Dendritic cell treated with granulocyte-macrophage colony-stimulating factor and Interleukin-4, amounts not matched to agents 40 ng/mL and 50 ng/mL, for 4 days (primary cell): ENCODE measurements around the gene COPZ2.

ENCODE experiments used
- H3K27ac Mint-ChIP-seq: one replicate; pipeline ENCODE4 v1.8.0; 2022; ENCODE audit warnings: mild to moderate bottlenecking, mixed read lengths
- H3K27me3 Mint-ChIP-seq: one replicate; pipeline ENCODE4 v1.8.0; 2022; ENCODE audit warnings: mild to moderate bottlenecking, mixed read lengths
- H3K36me3 Mint-ChIP-seq: one replicate; pipeline ENCODE4 v1.8.0; 2022; ENCODE audit warnings: low read depth, mixed read lengths
- H3K4me1 Mint-ChIP-seq: one replicate; pipeline ENCODE4 v1.8.0; 2022; ENCODE audit warnings: low read depth, mixed read lengths
- H3K4me3 Mint-ChIP-seq: one replicate; pipeline ENCODE4 v1.8.0; 2022; ENCODE audit warnings: mild to moderate bottlenecking, moderate library complexity, mixed read lengths
- H3K9me3 Mint-ChIP-seq: one replicate; pipeline ENCODE4 v1.8.0; 2022; ENCODE audit warnings: mixed read lengths
- intact Hi-C: fragments of 100-400 bp; cut with micrococcal nuclease; formaldehyde crosslinking; loops from one replicate; pipeline ENCODE4 v1.15.0; 2022

Gene COPZ2

DNA sequence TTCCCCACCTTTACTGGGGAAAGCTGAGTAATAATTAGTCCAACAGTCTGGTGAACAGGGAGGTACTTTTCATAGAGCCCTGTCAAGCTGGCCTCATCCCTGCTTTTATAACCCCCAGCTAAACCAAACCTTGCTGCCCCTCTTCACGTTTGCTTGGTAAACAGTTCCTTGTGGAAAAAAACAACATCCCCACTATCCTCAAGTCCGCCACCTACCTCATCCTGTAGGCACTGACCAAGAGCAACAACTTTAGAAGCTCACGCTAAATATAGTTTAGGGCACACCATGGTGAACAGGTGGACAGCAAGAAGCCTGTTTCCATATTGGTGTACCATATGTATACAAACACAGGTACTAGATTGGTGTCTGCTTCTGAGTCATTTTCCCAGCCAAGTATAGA lies 27.0 kb upstream of the COPZ2 start:
- intact Hi-C loops = no loop called here
- Mint-ChIP-seq H3K4me1 (peaks cover 14% of the 10 kb centered on the region), H3K4me3 (no peak overlapping the region), H3K27ac (no peak overlapping the region), H3K27me3 (no peaks in the 10 kb centered on the region), H3K9me3 (no peaks in the 10 kb centered on the region), H3K36me3 (peaks cover 93% of the 10 kb centered on the region)

DNA sequence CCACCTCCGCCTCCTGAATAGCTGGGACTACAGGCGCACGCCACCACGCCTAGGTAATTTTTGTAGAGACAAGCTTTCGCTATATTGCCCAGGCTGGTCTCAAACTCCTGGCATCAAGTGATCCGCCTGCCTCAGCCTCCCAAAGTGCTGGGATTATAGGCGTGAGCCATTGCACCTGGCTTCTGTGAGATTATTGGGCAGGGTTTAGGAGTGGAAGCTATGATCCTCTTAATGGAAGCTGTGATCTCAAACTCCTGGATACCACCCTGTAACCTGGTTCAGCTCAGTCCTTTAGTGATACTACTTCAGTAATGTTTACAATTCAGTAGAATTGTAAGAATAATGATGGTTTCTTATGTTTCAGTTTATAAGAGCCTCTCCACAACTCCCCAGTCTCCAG lies 24.7 kb upstream of the COPZ2 start:
- H3K9me3 Mint-ChIP-seq = no peaks in the 10 kb centered on the region
- H3K27ac Mint-ChIP-seq = no peak overlapping the region
- H3K4me3 Mint-ChIP-seq = no peak overlapping the region
- H3K4me1 Mint-ChIP-seq = peaks cover 29% of the 10 kb centered on the region
- intact Hi-C loops = no loop called here
- H3K36me3 Mint-ChIP-seq = peaks cover 97% of the 10 kb centered on the region
- H3K27me3 Mint-ChIP-seq = no peaks in the 10 kb centered on the region

DNA sequence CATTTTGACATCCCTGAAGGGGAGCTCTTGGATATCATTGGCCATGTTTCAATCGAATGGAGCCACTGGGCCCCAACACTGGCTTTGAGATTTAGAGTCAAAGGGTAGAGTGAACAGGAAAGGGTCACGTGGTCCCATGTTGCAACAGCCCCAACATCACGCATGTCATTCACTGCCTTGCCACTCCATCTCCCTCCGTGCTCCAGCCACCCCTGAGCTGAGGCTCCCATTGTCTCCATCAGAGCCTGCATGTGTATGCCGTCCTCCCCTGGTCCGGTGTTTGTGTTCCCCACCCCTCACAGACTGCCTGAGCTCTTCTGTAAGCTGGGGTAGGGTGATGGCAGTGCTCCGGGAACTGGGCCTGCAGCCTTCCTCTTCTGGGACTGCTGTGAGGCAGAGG lies 22.7 kb upstream of the COPZ2 start:
- peaks cover 98% of the 10 kb centered on the region for H3K36me3 Mint-ChIP-seq
- H3K9me3 Mint-ChIP-seq = no peaks in the 10 kb centered on the region
- H3K27ac Mint-ChIP-seq = no peak overlapping the region
- peaks cover 49% of the 10 kb centered on the region for H3K4me1 Mint-ChIP-seq
- no peak overlapping the region for H3K4me3 Mint-ChIP-seq
- intact Hi-C loops = no loop called here
- H3K27me3 Mint-ChIP-seq = no peaks in the 10 kb centered on the region

DNA sequence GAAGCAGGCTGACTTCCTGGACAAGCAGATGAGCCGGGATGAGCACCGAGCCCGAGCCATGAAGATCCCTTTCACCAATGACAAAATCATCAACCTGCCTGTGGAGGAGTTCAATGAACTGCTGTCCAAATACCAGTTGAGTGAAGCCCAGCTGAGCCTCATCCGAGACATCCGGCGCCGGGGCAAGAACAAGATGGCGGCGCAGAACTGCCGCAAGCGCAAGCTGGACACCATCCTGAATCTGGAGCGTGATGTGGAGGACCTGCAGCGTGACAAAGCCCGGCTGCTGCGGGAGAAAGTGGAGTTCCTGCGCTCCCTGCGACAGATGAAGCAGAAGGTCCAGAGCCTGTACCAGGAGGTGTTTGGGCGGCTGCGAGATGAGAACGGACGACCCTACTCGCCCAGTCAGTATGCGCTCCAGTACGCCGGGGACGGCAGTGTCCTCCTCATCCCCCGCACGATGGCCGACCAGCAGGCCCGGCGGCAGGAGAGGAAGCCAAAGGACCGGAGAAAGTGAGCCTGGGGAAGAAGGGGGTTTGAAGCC lies 21.6 kb upstream of the COPZ2 start:
- intact Hi-C loops = no loop called here

DNA sequence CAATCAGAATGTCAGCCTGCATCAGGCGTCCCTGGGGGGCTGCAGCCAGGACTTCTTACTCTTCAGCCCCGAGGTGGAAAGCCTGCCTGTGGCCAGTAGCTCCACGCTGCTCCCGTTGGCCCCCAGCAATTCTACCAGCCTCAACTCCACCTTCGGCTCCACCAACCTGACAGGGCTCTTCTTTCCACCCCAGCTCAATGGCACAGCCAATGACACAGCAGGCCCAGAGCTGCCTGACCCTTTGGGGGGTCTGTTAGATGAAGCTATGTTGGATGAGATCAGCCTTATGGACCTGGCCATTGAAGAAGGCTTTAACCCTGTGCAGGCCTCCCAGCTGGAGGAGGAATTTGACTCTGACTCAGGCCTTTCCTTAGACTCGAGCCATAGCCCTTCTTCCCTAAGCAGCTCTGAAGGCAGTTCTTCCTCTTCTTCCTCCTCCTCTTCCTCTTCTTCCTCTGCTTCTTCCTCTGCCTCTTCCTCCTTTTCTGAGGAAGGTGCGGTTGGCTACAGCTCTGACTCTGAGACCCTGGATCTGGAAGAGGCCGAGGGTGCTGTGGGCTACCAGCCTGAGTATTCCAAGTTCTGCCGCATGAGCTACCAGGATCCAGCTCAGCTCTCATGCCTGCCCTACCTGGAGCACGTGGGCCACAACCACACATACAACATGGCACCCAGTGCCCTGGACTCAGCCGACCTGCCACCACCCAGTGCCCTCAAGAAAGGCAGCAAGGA lies 21.0 kb upstream of the COPZ2 start:
- intact Hi-C loops = no loop called here
- peak overlapping the region; percentile 50 for H3K27ac Mint-ChIP-seq

More for the DNA sequence above, 21.6 kb upstream of the COPZ2 start:
- H3K27ac Mint-ChIP-seq = peak overlapping the region; percentile 63
- H3K27me3 Mint-ChIP-seq = no peaks in the 10 kb centered on the region
- peaks cover 60% of the 10 kb centered on the region for H3K4me1 Mint-ChIP-seq
- H3K9me3 Mint-ChIP-seq = no peaks in the 10 kb centered on the region
- H3K36me3 Mint-ChIP-seq = peaks cover 98% of the 10 kb centered on the region
- no peak overlapping the region for H3K4me3 Mint-ChIP-seq

DNA sequence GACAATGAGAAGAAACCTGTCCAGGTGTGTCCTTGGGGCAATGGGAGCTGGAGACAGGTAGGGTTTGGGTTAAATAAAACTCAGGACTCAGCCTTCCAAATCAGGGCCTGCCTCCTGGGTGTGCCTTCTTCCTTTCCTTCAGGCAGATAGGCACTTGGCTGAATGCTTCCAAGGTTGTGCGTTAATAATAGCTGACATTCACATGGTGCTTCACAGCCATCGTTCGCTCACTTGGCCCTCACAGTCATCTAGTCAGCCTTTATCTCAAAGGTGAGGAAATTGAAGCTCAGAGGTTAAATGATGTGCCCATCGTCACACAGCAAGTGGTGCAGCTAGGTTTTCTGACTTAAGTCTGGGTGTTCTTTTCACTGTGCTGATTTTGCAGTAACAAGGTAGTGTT lies 20.0 kb upstream of the COPZ2 start:
- Mint-ChIP-seq H3K4me3 (no peak overlapping the region), H3K4me1 (peaks cover 76% of the 10 kb centered on the region), H3K36me3 (peaks cover 100% of the 10 kb centered on the region), H3K9me3 (no peaks in the 10 kb centered on the region), H3K27me3 (no peaks in the 10 kb centered on the region), H3K27ac (no peak overlapping the region)
- intact Hi-C loops = no loop called here

More for the DNA sequence above, 21.0 kb upstream of the COPZ2 start:
- Mint-ChIP-seq H3K9me3 (no peaks in the 10 kb centered on the region), H3K27me3 (no peaks in the 10 kb centered on the region), H3K36me3 (peaks cover 98% of the 10 kb centered on the region), H3K4me3 (no peak overlapping the region), H3K4me1 (peaks cover 66% of the 10 kb centered on the region)

DNA sequence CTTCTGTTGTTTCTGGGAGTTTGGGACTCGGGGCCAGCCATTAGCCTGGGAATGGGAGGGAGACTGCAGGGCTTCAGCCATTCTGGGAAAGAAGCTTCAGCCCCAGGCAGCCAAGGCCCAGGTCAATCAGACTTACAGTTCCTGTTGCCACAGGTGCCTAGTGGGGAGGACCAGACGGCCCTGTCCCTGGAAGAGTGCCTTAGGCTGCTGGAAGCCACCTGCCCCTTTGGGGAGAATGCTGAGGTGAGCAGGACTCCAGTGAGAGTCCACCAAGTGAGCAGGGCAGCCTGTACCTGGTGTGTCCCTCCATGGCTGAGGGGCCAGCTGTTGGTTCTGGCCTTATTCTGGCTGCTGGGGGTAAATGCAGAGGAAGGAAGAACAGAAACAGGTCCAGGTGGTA lies 19.3 kb upstream of the COPZ2 start:
- no peaks in the 10 kb centered on the region for H3K27me3 Mint-ChIP-seq
- H3K4me3 Mint-ChIP-seq = no peak overlapping the region
- H3K36me3 Mint-ChIP-seq = peaks cover 100% of the 10 kb centered on the region
- intact Hi-C loops = no loop called here
- H3K27ac Mint-ChIP-seq = no peak overlapping the region
- H3K9me3 Mint-ChIP-seq = no peaks in the 10 kb centered on the region
- H3K4me1 Mint-ChIP-seq = peaks cover 83% of the 10 kb centered on the region

DNA sequence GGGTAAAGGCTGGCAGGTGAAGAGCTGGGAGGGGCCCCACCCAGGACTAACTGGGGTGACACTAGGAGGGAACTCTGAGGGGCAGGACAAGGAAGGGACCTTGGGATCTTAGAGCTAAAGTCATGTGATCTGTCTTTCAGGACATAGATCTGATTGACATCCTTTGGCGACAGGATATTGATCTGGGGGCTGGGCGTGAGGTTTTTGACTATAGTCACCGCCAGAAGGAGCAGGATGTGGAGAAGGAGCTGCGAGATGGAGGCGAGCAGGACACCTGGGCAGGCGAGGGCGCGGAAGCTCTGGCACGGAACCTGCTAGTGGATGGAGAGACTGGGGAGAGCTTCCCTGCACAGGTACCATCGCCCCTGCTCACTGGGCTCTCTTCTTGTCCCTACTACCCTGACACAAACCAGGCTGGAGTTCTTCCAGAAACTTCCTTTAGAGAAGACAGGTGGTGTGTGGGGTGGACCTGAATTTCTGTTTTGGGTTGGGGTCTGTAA lies 18.7 kb upstream of the COPZ2 start:
- intact Hi-C loops = no loop called here
- Mint-ChIP-seq H3K27me3 (no peaks in the 10 kb centered on the region), H3K4me3 (no peak overlapping the region), H3K4me1 (peaks cover 86% of the 10 kb centered on the region), H3K36me3 (peaks cover 100% of the 10 kb centered on the region), H3K27ac (peak overlapping the region; percentile 35), H3K9me3 (no peaks in the 10 kb centered on the region)

DNA sequence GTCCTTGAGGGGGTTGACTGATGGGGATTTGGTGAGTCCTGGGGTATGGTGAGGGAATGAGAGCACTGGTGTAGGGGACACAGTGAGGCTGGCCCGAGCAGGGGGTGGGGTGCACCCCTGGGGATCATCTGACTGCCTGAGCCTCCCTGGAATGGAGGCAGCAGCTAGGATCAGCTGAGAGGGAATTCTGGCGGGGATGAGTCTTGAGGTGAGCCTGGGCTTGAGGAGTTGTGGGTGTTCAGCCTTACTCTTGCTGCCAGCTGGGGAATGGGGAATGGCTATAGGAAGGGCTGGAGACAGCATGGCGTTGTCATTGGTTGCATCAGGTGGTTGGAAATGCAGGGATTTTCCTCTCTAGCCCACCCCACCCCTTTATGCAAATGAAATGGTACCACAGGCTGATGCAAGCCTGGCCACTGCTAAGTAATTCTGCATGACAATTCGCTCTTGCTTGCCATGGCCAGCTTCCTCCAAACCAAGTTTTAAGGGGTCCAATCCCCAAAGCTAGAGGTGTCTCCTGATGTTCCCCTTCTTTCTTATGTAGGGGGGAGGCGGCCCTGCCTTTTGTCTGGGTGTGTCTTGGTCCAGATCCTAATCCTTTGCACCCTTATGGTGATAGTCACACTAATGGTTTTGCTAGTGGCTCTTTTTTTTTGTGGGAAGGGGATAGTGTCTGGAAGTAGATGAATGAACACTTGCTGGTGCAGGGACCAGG lies 18.1 kb upstream of the COPZ2 start:
- H3K27ac Mint-ChIP-seq = peak overlapping the region; percentile 35
- H3K9me3 Mint-ChIP-seq = no peaks in the 10 kb centered on the region
- H3K4me3 Mint-ChIP-seq = peak overlapping the region; percentile 32
- intact Hi-C loops = no loop called here
- no peaks in the 10 kb centered on the region for H3K27me3 Mint-ChIP-seq
- H3K36me3 Mint-ChIP-seq = peaks cover 100% of the 10 kb centered on the region
- H3K4me1 Mint-ChIP-seq = peaks cover 90% of the 10 kb centered on the region

DNA sequence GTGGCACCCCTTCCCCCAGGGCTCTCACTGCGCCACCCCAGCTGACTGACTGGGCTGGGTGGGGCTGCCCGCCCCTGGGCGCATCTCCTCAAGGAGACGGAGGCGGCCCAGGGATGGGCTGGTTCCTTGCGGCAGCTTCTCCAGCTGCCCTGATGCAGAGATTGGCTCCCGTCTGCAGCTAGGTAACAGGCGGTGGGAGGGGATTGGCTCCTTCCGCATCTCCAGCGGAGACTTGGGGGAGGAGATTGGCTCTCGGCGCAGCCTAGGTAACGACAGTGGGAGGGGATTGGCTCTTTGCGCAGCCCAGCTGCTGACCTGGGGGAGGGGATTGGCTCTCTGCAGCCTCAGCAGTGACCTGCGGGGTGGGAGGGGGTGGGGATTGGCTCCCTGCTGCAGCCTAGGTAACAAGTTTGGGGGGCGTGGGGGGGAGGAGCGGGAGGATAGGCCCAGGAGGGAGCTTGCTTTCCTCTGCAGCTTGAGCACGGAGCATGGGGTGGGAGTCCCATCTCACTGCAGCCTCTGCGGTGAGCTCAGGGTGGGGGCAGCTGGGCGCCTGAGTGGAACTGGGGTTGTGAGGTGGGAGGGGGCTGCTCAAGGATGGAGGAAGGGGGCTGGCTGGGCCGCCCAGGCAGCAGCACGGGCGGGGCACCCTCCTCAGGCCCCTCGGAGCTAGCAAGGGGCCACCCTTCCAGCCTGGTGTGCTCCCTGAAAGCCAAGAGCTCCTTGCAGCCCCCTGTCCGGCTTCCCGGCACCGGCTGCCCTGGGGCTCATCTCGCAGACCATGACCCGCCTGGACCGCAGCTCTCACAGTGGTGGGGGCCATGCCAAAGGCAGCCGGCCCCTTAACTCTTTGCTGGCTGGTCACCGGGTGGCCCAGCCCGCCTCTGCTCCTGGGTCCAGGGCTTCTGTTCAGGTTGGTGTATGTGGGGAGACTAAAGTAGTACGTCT lies 16.9 kb upstream of the COPZ2 start:
- Mint-ChIP-seq H3K4me3 (no peak overlapping the region), H3K27me3 (no peaks in the 10 kb centered on the region), H3K27ac (no peak overlapping the region), H3K9me3 (no peaks in the 10 kb centered on the region), H3K4me1 (peaks cover 92% of the 10 kb centered on the region), H3K36me3 (peaks cover 96% of the 10 kb centered on the region)
- intact Hi-C loops = no loop called here

DNA sequence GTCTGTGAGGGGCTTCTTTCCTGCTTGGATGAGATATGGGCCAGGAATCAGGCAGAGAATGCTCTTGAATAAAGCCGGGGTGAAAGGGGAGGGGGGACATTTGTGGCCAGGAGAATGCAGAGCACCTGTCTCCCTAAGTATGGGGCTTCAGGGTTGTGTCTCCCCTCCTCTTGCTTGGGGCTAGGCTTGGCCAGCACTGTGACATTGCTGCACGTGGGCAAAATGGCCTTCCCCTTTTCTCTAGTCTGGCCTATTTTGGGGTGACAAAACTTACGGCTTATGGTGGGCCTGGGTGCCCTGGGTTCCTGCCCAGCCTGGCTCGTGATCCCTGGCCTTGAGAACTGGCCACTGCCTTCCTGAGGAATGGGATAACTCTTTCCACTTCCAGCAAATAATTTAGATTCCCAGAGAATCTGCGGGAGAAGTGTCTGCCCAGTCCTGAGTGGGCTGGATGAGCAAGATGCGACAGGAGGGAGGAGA lies 16.2 kb upstream of the COPZ2 start:
- peaks cover 86% of the 10 kb centered on the region for H3K4me1 Mint-ChIP-seq
- no peak overlapping the region for H3K27ac Mint-ChIP-seq
- intact Hi-C loops = no loop called here
- peaks cover 93% of the 10 kb centered on the region for H3K36me3 Mint-ChIP-seq
- H3K4me3 Mint-ChIP-seq = no peak overlapping the region
- no peaks in the 10 kb centered on the region for H3K27me3 Mint-ChIP-seq
- H3K9me3 Mint-ChIP-seq = no peaks in the 10 kb centered on the region

DNA sequence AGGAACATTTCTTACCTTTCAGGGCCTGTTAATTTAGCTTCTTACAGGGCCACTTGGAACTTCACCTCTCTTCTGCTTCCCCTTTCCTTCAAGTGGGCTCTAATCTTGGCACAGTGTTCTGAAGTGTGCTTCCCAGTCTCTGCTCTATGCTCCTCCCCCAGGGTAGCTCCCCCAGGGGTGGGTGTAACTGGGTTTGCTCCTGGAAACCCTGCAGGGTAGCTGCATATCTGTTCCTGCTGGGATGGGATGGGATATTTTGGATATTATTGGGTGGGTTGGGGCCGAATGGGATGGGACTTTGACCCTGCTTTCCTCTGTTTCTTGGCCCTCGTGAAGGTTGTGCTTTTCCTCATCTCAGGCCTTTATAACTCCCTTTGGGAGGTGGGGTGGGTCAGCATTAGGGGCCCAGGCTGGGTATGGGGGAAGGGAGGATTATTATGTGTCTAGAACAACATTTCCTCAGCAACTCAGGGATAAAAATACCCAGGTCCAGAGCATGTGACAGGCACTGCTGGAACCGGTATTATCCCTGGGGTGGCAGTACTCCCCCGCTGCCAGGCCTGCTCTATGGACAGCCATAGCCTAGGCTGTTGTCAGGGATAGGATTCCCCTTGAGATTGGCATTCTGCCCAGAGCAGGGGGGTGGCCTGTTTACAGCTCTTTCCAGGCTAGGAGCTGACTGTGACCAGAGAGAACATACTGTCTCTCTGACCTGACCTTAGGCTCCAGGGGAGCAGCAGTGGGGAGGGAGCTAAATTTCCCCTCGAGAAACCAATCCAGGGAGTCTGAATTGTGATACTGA lies 15.6 kb upstream of the COPZ2 start:
- Mint-ChIP-seq H3K4me1 (peaks cover 80% of the 10 kb centered on the region), H3K36me3 (peaks cover 93% of the 10 kb centered on the region), H3K27ac (peak overlapping the region; percentile 4), H3K27me3 (no peaks in the 10 kb centered on the region), H3K9me3 (no peaks in the 10 kb centered on the region), H3K4me3 (no peak overlapping the region)
- intact Hi-C loops = no loop called here
